Lower leg skin (tissue), 3 donors: ENCODE data around the gene RSPH1.

Experiments used
- POLR2A ChIP-seq, 2 donors: fragments of 450-650 bp; IDR thresholded peaks; one replicate each; pipeline ENCODE4 v1.6.1; 2016 to 2017; ENCODE audit warnings: antibody characterized with exemption in 2 of 2, mild to moderate bottlenecking in 1 of 2, moderate library complexity in 1 of 2
- TF ChIP-seq, protein P1 (sequence below), 3 donors: fragments of 450-650 bp; IDR thresholded peaks; one replicate each; pipeline ENCODE4 v1.5.1; 2016; ENCODE audit warnings: antibody characterized with exemption in 3 of 3, mild to moderate bottlenecking in 3 of 3, moderate library complexity in 2 of 3

- TF ChIP-seq, protein P1, sequence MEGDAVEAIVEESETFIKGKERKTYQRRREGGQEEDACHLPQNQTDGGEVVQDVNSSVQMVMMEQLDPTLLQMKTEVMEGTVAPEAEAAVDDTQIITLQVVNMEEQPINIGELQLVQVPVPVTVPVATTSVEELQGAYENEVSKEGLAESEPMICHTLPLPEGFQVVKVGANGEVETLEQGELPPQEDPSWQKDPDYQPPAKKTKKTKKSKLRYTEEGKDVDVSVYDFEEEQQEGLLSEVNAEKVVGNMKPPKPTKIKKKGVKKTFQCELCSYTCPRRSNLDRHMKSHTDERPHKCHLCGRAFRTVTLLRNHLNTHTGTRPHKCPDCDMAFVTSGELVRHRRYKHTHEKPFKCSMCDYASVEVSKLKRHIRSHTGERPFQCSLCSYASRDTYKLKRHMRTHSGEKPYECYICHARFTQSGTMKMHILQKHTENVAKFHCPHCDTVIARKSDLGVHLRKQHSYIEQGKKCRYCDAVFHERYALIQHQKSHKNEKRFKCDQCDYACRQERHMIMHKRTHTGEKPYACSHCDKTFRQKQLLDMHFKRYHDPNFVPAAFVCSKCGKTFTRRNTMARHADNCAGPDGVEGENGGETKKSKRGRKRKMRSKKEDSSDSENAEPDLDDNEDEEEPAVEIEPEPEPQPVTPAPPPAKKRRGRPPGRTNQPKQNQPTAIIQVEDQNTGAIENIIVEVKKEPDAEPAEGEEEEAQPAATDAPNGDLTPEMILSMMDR (IDR thresholded peaks at IDR 0.05) = no peak
- TF ChIP-seq POLR2A (IDR thresholded peaks at IDR 0.05) = no peak
These were observed 60.6 kb downstream of the RSPH1 start for GRCh38 chr21:42435401-42435800.
